Endothelial cell (in vitro differentiated cells): ENCODE measurements around the gene FMN1. TPM values are rescaled to one million over a fixed set of nuclear protein-coding genes. Genes with fewer than 3 reads are reported as not detected.

Experiments
- DNase-seq: peaks from one replicate; pipeline ENCODE4 v3.0.0; 2021; ENCODE audit warnings: low spot score
- H3K27ac Mint-ChIP-seq: one replicate; pipeline ENCODE4 v1.8.0; 2021; ENCODE audit warnings: mixed read lengths, inconsistent platforms; ENCODE audit not compliant: unreplicated experiment
- H3K27me3 Mint-ChIP-seq: one replicate; pipeline ENCODE4 v1.8.0; 2021; ENCODE audit warnings: mild to moderate bottlenecking, moderate library complexity, mixed read lengths, inconsistent platforms; ENCODE audit not compliant: unreplicated experiment
- H3K36me3 Mint-ChIP-seq: one replicate; pipeline ENCODE4 v1.8.0; 2021; ENCODE audit warnings: mild to moderate bottlenecking, low read depth, mixed read lengths, inconsistent platforms; ENCODE audit not compliant: unreplicated experiment
- H3K4me1 Mint-ChIP-seq: one replicate; pipeline ENCODE4 v1.8.0; 2021; ENCODE audit warnings: mild to moderate bottlenecking, mixed read lengths, inconsistent platforms; ENCODE audit not compliant: unreplicated experiment
- H3K4me3 Mint-ChIP-seq: one replicate; pipeline ENCODE4 v1.8.0; 2021; ENCODE audit warnings: mild to moderate bottlenecking, mixed read lengths, inconsistent platforms; ENCODE audit not compliant: unreplicated experiment
- H3K9me3 Mint-ChIP-seq: one replicate; pipeline ENCODE4 v1.8.0; 2021; ENCODE audit warnings: mixed read lengths, inconsistent platforms; ENCODE audit not compliant: unreplicated experiment
- total RNA-seq: library from RNA; stranded (reverse); fragmentation: NEBNext Ultra II Directional; extraction: Animal tissue kit (Norgen Biotek cat#: 25700); gene quantifications from one replicate; pipeline ENCODE4 v1.2.1, GENCODE V29; 2021; ENCODE audit not compliant: unreplicated experiment
- TF ChIP-seq, protein P1 (sequence below): fragments of 200-600 bp; sonication (generic); IDR thresholded peaks from one replicate; pipeline ENCODE4 v1.5.0; 2021; ENCODE audit warnings: antibody characterized with exemption; ENCODE audit not compliant: unreplicated experiment

Gene FMN1
- total RNA-seq, 1 donor from 2014 or later, result 1.3 TPM

- no peak overlapping the region for H3K4me3 Mint-ChIP-seq
Observed at GRCh38 chr15:32870240-32871033, 324.1 kb downstream of the FMN1 start.

GRCh38 chr15:32869776-32870175, 324.7 kb downstream of the FMN1 start:
- DNase-seq, result no peak
- Mint-ChIP-seq H3K36me3 (no peaks in the 10 kb centered on the region), H3K4me1 (peaks cover 6% of the 10 kb centered on the region), H3K9me3 (no peaks in the 10 kb centered on the region), H3K27me3 (no peaks in the 10 kb centered on the region), H3K27ac (no peak overlapping the region), H3K4me3 (no peak overlapping the region)
- TF ChIP-seq, protein P1, sequence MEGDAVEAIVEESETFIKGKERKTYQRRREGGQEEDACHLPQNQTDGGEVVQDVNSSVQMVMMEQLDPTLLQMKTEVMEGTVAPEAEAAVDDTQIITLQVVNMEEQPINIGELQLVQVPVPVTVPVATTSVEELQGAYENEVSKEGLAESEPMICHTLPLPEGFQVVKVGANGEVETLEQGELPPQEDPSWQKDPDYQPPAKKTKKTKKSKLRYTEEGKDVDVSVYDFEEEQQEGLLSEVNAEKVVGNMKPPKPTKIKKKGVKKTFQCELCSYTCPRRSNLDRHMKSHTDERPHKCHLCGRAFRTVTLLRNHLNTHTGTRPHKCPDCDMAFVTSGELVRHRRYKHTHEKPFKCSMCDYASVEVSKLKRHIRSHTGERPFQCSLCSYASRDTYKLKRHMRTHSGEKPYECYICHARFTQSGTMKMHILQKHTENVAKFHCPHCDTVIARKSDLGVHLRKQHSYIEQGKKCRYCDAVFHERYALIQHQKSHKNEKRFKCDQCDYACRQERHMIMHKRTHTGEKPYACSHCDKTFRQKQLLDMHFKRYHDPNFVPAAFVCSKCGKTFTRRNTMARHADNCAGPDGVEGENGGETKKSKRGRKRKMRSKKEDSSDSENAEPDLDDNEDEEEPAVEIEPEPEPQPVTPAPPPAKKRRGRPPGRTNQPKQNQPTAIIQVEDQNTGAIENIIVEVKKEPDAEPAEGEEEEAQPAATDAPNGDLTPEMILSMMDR, result no peak

More at GRCh38 chr15:32870240-32871033, 324.1 kb downstream of the FMN1 start:
- Mint-ChIP-seq H3K27ac (no peak overlapping the region), H3K4me1 (peaks cover 6% of the 10 kb centered on the region), H3K36me3 (no peaks in the 10 kb centered on the region), H3K9me3 (no peaks in the 10 kb centered on the region), H3K27me3 (no peaks in the 10 kb centered on the region)
- TF ChIP-seq, protein P1, result no peak
- no peak for DNase-seq

DNA sequence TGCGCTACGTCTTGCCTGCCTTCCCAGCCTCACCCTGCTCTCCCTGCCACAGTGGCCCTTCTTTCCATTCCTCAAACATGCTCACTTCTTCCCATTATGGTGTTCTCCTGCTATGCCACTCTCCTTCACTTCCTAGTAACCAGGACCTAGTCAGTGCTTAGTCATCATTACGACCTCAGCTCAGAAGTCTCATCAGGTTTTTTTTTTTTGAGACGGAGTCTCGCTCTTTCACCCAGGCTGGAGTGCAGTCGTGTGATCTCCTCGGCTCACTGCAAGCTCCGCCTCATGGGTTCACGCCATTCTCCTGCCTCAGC, 327.2 kb downstream of the FMN1 start:
- no peak overlapping the region for H3K27ac Mint-ChIP-seq

DNA sequence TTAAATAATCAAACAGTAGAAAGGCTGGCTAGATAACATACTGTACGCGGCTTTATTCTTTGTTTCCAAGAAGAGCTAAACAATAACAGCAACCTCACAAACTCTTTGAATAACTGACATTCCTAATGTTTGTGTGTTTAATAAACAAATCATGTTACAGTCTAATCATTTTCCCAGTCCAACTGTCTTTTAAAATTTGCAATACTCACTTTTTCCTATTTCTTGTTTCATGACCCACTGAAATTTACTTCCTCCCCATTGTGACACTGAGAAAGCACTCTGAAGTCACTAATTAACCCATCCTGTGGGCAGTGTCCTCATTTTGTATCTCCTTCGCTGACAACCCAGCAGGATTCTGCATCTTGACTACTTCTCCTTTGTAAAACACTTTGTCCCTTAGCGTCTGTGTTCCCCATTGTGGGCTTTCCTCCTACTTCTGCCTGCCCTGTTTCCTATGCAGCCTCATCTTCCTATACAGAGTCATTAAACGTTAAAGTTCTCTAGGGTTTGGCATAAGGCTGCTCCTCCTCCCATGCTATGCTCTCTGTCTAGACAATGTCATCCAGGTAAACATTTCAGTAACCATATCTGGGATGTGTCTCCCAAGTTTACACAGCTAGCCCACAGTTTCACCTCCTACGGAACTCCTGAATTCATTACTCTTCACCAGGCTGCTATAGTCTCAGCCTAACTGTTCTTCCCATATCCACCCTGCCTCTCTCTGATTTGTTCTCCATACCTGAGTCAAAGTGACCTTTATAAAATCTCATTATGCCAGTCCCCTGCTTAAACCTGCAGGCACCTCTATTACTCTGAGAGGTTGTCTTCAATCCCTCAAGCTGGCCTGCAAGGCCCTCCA, 327.8 kb downstream of the FMN1 start:
- H3K9me3 Mint-ChIP-seq, result no peaks in the 10 kb centered on the region
- no peak overlapping the region for H3K27ac Mint-ChIP-seq
- TF ChIP-seq, protein P1, result no peak
- H3K4me3 Mint-ChIP-seq, result no peak overlapping the region
- no peak for DNase-seq
- H3K4me1 Mint-ChIP-seq, result peaks cover 9% of the 10 kb centered on the region
- no peaks in the 10 kb centered on the region for H3K36me3 Mint-ChIP-seq
- H3K27me3 Mint-ChIP-seq, result no peaks in the 10 kb centered on the region

More for the DNA sequence above, 327.2 kb downstream of the FMN1 start:
- Mint-ChIP-seq H3K27me3 (no peaks in the 10 kb centered on the region), H3K4me1 (peaks cover 9% of the 10 kb centered on the region), H3K4me3 (no peak overlapping the region), H3K36me3 (no peaks in the 10 kb centered on the region), H3K9me3 (no peaks in the 10 kb centered on the region)
- DNase-seq, result no peak
- TF ChIP-seq, protein P1, result no peak

DNA sequence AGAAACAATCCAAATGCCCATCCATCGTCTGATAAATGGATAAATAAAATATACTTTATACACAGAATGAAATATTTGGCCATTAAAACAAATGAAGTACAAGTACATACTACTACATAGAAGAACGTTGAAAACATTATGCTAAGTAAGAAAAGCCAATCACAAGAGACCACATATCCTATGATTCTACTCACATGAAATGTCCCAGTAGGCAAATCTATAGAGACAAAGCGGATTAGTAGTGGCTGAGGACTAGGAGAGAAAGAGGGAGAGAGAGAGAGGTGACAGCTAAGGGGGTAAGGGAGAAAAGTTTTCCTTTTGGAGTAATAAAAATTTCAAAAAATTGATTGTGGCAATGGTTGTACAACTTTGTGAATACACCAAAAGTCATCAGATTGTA, 329.7 kb downstream of the FMN1 start:
- DNase-seq, result no peak
- peaks cover 9% of the 10 kb centered on the region for H3K4me1 Mint-ChIP-seq
- H3K4me3 Mint-ChIP-seq, result no peak overlapping the region
- H3K27me3 Mint-ChIP-seq, result no peaks in the 10 kb centered on the region
- H3K9me3 Mint-ChIP-seq, result no peaks in the 10 kb centered on the region
- H3K27ac Mint-ChIP-seq, result no peak overlapping the region
- TF ChIP-seq, protein P1, result no peak
- no peaks in the 10 kb centered on the region for H3K36me3 Mint-ChIP-seq
